ENCODE data around the gene MMP28. TPM values are rescaled to one million over a fixed set of nuclear protein-coding genes. Genes with fewer than 3 reads are reported as not detected.

Gene MMP28
- total RNA-seq, 1 experiment from 2014 or later, result not detected

- H3K4ac ChIP-seq (ENCODE audit: low read depth, low read length), result no peak overlapping the region
- H2BK5ac ChIP-seq (ENCODE audit: insufficient read length, low read length), result no peak overlapping the region
- H2AFZ ChIP-seq (ENCODE audit: low read length), result no peak overlapping the region
- H2BK120ac ChIP-seq (ENCODE audit: low read depth, low read length, poor library complexity, severe bottlenecking), result no peak overlapping the region
- no peak overlapping the region for H3K9ac ChIP-seq (ENCODE audit: extremely low read depth, insufficient read length, low read length)
- H3K18ac ChIP-seq (ENCODE audit: insufficient read length, low read depth, low read length), result no peak overlapping the region
- H3K27ac ChIP-seq (ENCODE audit: insufficient read length, low read depth, low read length), result no peak overlapping the region
- H3K79me1 ChIP-seq (ENCODE audit: insufficient read depth, low read depth, low read length, poor library complexity, severe bottlenecking), result no peaks in the 10 kb centered on the region
- Mint-ChIP-seq H3K4me3 (no peak overlapping the region), H3K4me1 (peaks cover 31 to 34% of the 10 kb centered on the region in 2 experiments), H3K27me3 (ENCODE audit: low read depth) (peaks cover 6% of the 10 kb centered on the region), H3K9me3 (no peaks in the 10 kb centered on the region), H3K27ac (no peak overlapping the region), H3K36me3 (ENCODE audit: insufficient read depth in 1 of 3, low read depth in 3 of 3) (no peaks in the 10 kb centered on the region)
- H3T11ph ChIP-seq (ENCODE audit: low read length), result no peak overlapping the region
- H3K56ac ChIP-seq (ENCODE audit: insufficient read length, low read depth, low read length), result no peak overlapping the region
- H4K5ac ChIP-seq (ENCODE audit: insufficient read length, low read depth, low read length), result no peak overlapping the region
- no peak overlapping the region for H3K4me2 ChIP-seq (ENCODE audit: insufficient read depth, insufficient read length, low read length)
- TF ChIP-seq CTCF (conservative IDR thresholded peaks at IDR 0.05), result no peak
- H2BK20ac ChIP-seq (ENCODE audit: low read depth, low read length, poor library complexity, severe bottlenecking), result no peak overlapping the region
- H3K9me3 ChIP-seq (ENCODE audit: control insufficient read depth, low read depth, low read length), result no peaks in the 10 kb centered on the region
- no peak overlapping the region for H3K23ac ChIP-seq (ENCODE audit: insufficient read length, low read depth, low read length)
- H4K8ac ChIP-seq (replicated peaks; ENCODE audit: insufficient read length, low read depth, low read length), result no peak overlapping the region
- H3K4me1 ChIP-seq (ENCODE audit: insufficient read depth, low read length), result peaks cover 6% of the 10 kb centered on the region; the same call in 1 of the 2 replicates
- H3K14ac ChIP-seq (ENCODE audit: insufficient read depth, low read length), result no peak overlapping the region
- no peak overlapping the region for H2BK15ac ChIP-seq (ENCODE audit: low read depth, low read length)
- no peak overlapping the region for H2AK5ac ChIP-seq (ENCODE audit: insufficient read length, low read length)
- no peak overlapping the region for H4K91ac ChIP-seq (ENCODE audit: insufficient read length, low read depth, low read length)
- no peak overlapping the region for H2BK12ac ChIP-seq (ENCODE audit: insufficient read length, low read depth, low read length)
- DNase-seq, result no peak
- no peaks in the 10 kb centered on the region for H3K79me2 ChIP-seq (ENCODE audit: insufficient read depth, low read length)
- H3K23me2 ChIP-seq (ENCODE audit: insufficient read length, low read depth, low read length, poor library complexity, severe bottlenecking), result no peaks in the 10 kb centered on the region
- H3K27me3 ChIP-seq (ENCODE audit: insufficient read depth, low read length), result no peaks in the 10 kb centered on the region
- WGBS (ENCODE audit: extremely low coverage, insufficient read length, low lambda C conversion rate), result no CpG with 5 or more reads among the region's 6 CpGs
- no peaks in the 10 kb centered on the region for H4K20me1 ChIP-seq (ENCODE audit: control insufficient read depth, insufficient read depth, insufficient read length)
These were observed 19.9 kb downstream of the MMP28 start for GRCh38 chr17:35775583-35775982.

Data from H9 (cell line).